Measurements from ENCODE around the gene DPH7. TPM values are rescaled to one million over a fixed set of nuclear protein-coding genes. Genes with fewer than 3 reads are reported as not detected.
"Not testable (repeated sequence)": the region's sequence is repeated elsewhere in the genome, so short reads cannot be mapped to it uniquely, and the experiment has no call there.

Gene DPH7
- total RNA-seq, 6 experiments from 2014 or later = 18.2 to 20.7 (median 20.1) TPM

GRCh38 chr9:137564134-137564533, 14.6 kb downstream of the DPH7 start:
- Mint-ChIP-seq H3K27me3 (ENCODE audit: insufficient read depth) (no peaks in the 10 kb centered on the region), H3K36me3 (ENCODE audit: low read depth) (peaks cover 31% of the 10 kb centered on the region), H3K9me3 (no peaks in the 10 kb centered on the region), H3K4me3 (no peak overlapping the region), H3K4me1 (ENCODE audit: low read depth) (peaks cover 6% of the 10 kb centered on the region; the same call in 1 of the 2 replicates), H3K27ac (no peak overlapping the region)
- TF ChIP-seq CTCF (IDR thresholded peaks at IDR 0.05) = no peak
- DNase-seq = no peak

- Mint-ChIP-seq H3K27me3 (ENCODE audit: insufficient read depth) (no peaks in the 10 kb centered on the region), H3K9me3 (no peaks in the 10 kb centered on the region), H3K4me1 (ENCODE audit: low read depth) (peaks cover 17% of the 10 kb centered on the region), H3K4me3 (no peak overlapping the region), H3K27ac (no peak overlapping the region), H3K36me3 (ENCODE audit: low read depth) (peaks cover 28% of the 10 kb centered on the region)
- no peak for DNase-seq
- no peak for TF ChIP-seq CTCF (IDR thresholded peaks at IDR 0.05)
Observed at GRCh38 chr9:137558127-137558526, 20.6 kb downstream of the DPH7 start.

- H3K4me1 Mint-ChIP-seq (ENCODE audit: low read depth) = peaks cover 27% of the 10 kb centered on the region
- H3K9me3 Mint-ChIP-seq = no peaks in the 10 kb centered on the region
- H3K36me3 Mint-ChIP-seq (ENCODE audit: low read depth) = peaks cover 27% of the 10 kb centered on the region
- no peak for TF ChIP-seq CTCF (IDR thresholded peaks at IDR 0.05)
- DNase-seq = peak; percentile 15
- peak overlapping the region; percentile 79 for H3K27ac Mint-ChIP-seq
- H3K4me3 Mint-ChIP-seq = no peak overlapping the region
- H3K27me3 Mint-ChIP-seq (ENCODE audit: insufficient read depth) = no peaks in the 10 kb centered on the region
Observed at GRCh38 chr9:137556069-137556838, 22.5 kb downstream of the DPH7 start.

- no peak for TF ChIP-seq CTCF (IDR thresholded peaks at IDR 0.05)
- Mint-ChIP-seq H3K27ac (peak overlapping the region; percentile 25; the same call in 1 of the 2 replicates), H3K4me3 (no peak overlapping the region), H3K9me3 (no peaks in the 10 kb centered on the region), H3K36me3 (ENCODE audit: low read depth) (peaks cover 27% of the 10 kb centered on the region), H3K4me1 (ENCODE audit: low read depth) (peaks cover 29% of the 10 kb centered on the region), H3K27me3 (ENCODE audit: insufficient read depth) (no peaks in the 10 kb centered on the region)
- no peak for DNase-seq
Observed at GRCh38 chr9:137555179-137555578, 23.5 kb downstream of the DPH7 start.

- H3K36me3 Mint-ChIP-seq (ENCODE audit: low read depth) = peaks cover 19% of the 10 kb centered on the region
Observed at GRCh38 chr9:137554349-137554748, 24.4 kb downstream of the DPH7 start.

GRCh38 chr9:137553654-137554053, 25.1 kb downstream of the DPH7 start:
- H3K9me3 Mint-ChIP-seq; H3K4me3 Mint-ChIP-seq; DNase-seq; H3K27ac Mint-ChIP-seq; H3K27me3 Mint-ChIP-seq (ENCODE audit: insufficient read depth): not testable (repeated sequence)
- Mint-ChIP-seq H3K36me3 (ENCODE audit: low read depth) (peaks cover 19% of the 10 kb centered on the region), H3K4me1 (ENCODE audit: low read depth) (peaks cover 28% of the 10 kb centered on the region)

More at GRCh38 chr9:137554349-137554748, 24.4 kb downstream of the DPH7 start:
- Mint-ChIP-seq H3K4me1 (ENCODE audit: low read depth) (peaks cover 28% of the 10 kb centered on the region), H3K27ac (no peak overlapping the region), H3K27me3 (ENCODE audit: insufficient read depth) (no peaks in the 10 kb centered on the region), H3K4me3 (no peak overlapping the region), H3K9me3 (no peaks in the 10 kb centered on the region)
- no peak for DNase-seq
- TF ChIP-seq CTCF (IDR thresholded peaks at IDR 0.05) = no peak

All from HFFc6 (cell line).